Nephron progenitor cell (in vitro differentiated cells): Measurements from ENCODE around the gene SYCP2.

Experiments
- DNase-seq: peaks from one replicate; pipeline ENCODE4 v3.0.0; 2021
- H3K27ac Mint-ChIP-seq: 2 replicates; pipeline ENCODE4 v1.8.0; 2021; ENCODE audit warnings: mild to moderate bottlenecking, moderate library complexity, mixed read lengths
- H3K27me3 Mint-ChIP-seq: 2 replicates; pipeline ENCODE4 v1.8.0; 2021; ENCODE audit warnings: mild to moderate bottlenecking, low read depth, mixed read lengths; ENCODE audit not compliant: poor library complexity
- H3K36me3 Mint-ChIP-seq: 2 replicates; pipeline ENCODE4 v1.8.0; 2021; ENCODE audit warnings: low read depth, mixed read lengths
- H3K4me1 Mint-ChIP-seq: 2 replicates; pipeline ENCODE4 v1.8.0; 2021; ENCODE audit warnings: mixed read lengths
- H3K4me3 Mint-ChIP-seq: 2 replicates; pipeline ENCODE4 v1.8.0; 2021; ENCODE audit warnings: mild to moderate bottlenecking, moderate library complexity, mixed read lengths
- H3K9me3 Mint-ChIP-seq: 2 replicates; pipeline ENCODE4 v1.8.0; 2021; ENCODE audit warnings: mild to moderate bottlenecking, moderate library complexity, mixed read lengths
- CTCF ChIP-seq: fragments of 200-600 bp; sonication (generic); IDR thresholded peaks from 2 replicates; pipeline ENCODE4 v1.5.0; 2021; ENCODE audit warnings: antibody characterized with exemption

Gene SYCP2

GRCh38 chr20:59940956-59941294 is 7.5 kb upstream of the SYCP2 start:
- Mint-ChIP-seq H3K36me3 (peaks cover 19% of the 10 kb centered on the region), H3K4me1 (peaks cover 64% of the 10 kb centered on the region), H3K27me3 (peaks cover 14% of the 10 kb centered on the region), H3K27ac (peak overlapping the region; percentile 100), H3K4me3 (peak overlapping the region; percentile 95), H3K9me3 (no peaks in the 10 kb centered on the region)
- no peak for DNase-seq
- TF ChIP-seq CTCF, result no peak

- H3K27me3 Mint-ChIP-seq, result peaks cover 18% of the 10 kb centered on the region
- H3K4me1 Mint-ChIP-seq, result peaks cover 58% of the 10 kb centered on the region
- peak; percentile 97 for DNase-seq
- peak within 1 kb of the TSS; percentile 100 for H3K27ac Mint-ChIP-seq
- H3K9me3 Mint-ChIP-seq, result no peaks in the 10 kb centered on the region
- H3K4me3 Mint-ChIP-seq, result peak within 1 kb of the TSS; percentile 95
- no peak for TF ChIP-seq CTCF
- peaks cover 19% of the 10 kb centered on the region for H3K36me3 Mint-ChIP-seq
Observed at GRCh38 chr20:59940129-59940955, 6.9 kb upstream of the SYCP2 start, which contains the start of the genes FAM217B and PPP1R3D. FAM217B (plus strand) TSS chr20:59940389; CDS start chr20:59943944, 3,555 bp downstream. PPP1R3D (minus strand) TSS chr20:59940305; CDS start chr20:59939931, 374 bp downstream.

- H3K27me3 Mint-ChIP-seq, result peaks cover 24% of the 10 kb centered on the region
- H3K9me3 Mint-ChIP-seq, result no peaks in the 10 kb centered on the region
- DNase-seq, result no peak
- H3K4me1 Mint-ChIP-seq, result peaks cover 52% of the 10 kb centered on the region
- TF ChIP-seq CTCF, result no peak
- peak overlapping the region; percentile 98 for H3K27ac Mint-ChIP-seq
- peaks cover 22% of the 10 kb centered on the region for H3K36me3 Mint-ChIP-seq
- H3K4me3 Mint-ChIP-seq, result peak overlapping the region; percentile 90
Observed at GRCh38 chr20:59939879-59940128, 6.4 kb upstream of the SYCP2 start.

GRCh38 chr20:59939052-59939878 is 5.8 kb upstream of the SYCP2 start:
- Mint-ChIP-seq H3K9me3 (no peaks in the 10 kb centered on the region), H3K4me1 (peaks cover 47% of the 10 kb centered on the region), H3K27ac (no peak overlapping the region), H3K36me3 (peaks cover 18% of the 10 kb centered on the region), H3K27me3 (peaks cover 27% of the 10 kb centered on the region), H3K4me3 (peak overlapping the region; percentile 83)
- peak; percentile 58 for DNase-seq
- TF ChIP-seq CTCF, result no peak

- TF ChIP-seq CTCF, result no peak
- peaks cover 29% of the 10 kb centered on the region for H3K27me3 Mint-ChIP-seq
- peaks cover 43% of the 10 kb centered on the region for H3K4me1 Mint-ChIP-seq
- DNase-seq, result no peak
- peaks cover 14% of the 10 kb centered on the region for H3K36me3 Mint-ChIP-seq
- no peaks in the 10 kb centered on the region for H3K9me3 Mint-ChIP-seq
- no peak overlapping the region for H3K27ac Mint-ChIP-seq
- peak overlapping the region; percentile 83 for H3K4me3 Mint-ChIP-seq
Observed at GRCh38 chr20:59938696-59939051, 5.2 kb upstream of the SYCP2 start.
